HFFc6 (cell line): ENCODE results near the gene ME1. TPM values are rescaled to one million over a fixed set of nuclear protein-coding genes. Genes with fewer than 3 reads are reported as not detected.
"Not testable (repeated sequence)": the region's sequence is repeated elsewhere in the genome, so short reads cannot be mapped to it uniquely, and the experiment has no call there.

Source experiments
- DNase-seq: peaks from one replicate; pipeline ENCODE4 v3.0.0-alpha.2; 2018
- H3K27ac Mint-ChIP-seq: 2 replicates; pipeline ENCODE4 v1.8.0; 2020; ENCODE audit warnings: mild to moderate bottlenecking, mixed read lengths
- H3K27me3 Mint-ChIP-seq: 2 replicates; pipeline ENCODE4 v1.8.0; 2021; ENCODE audit warnings: mild to moderate bottlenecking, moderate library complexity, mixed read lengths; ENCODE audit not compliant: insufficient read depth
- H3K36me3 Mint-ChIP-seq: 2 replicates; pipeline ENCODE4 v1.8.0; 2021; ENCODE audit warnings: low read depth, mixed read lengths
- H3K4me1 Mint-ChIP-seq: 2 replicates; pipeline ENCODE4 v1.8.0; 2020; ENCODE audit warnings: low read depth, mixed read lengths
- H3K4me3 Mint-ChIP-seq: 2 replicates; pipeline ENCODE4 v1.8.0; 2020; ENCODE audit warnings: mild to moderate bottlenecking, moderate library complexity, mixed read lengths
- H3K9me3 Mint-ChIP-seq: 2 replicates; pipeline ENCODE4 v1.8.0; 2020; ENCODE audit warnings: mild to moderate bottlenecking, mixed read lengths
- CTCF ChIP-seq: fragments of 200-600 bp; sonication (generic); IDR thresholded peaks from 2 replicates; pipeline ENCODE4 v1.5.0; 2021; ENCODE audit warnings: antibody characterized with exemption, mild to moderate bottlenecking
- total RNA-seq, 6 experiments: library from RNA; stranded (reverse); fragmentation: NEBNext Ultra II Directional; extraction: Animal tissue kit (Norgen Biotek cat#: 25700); gene quantifications; 2 replicates in 1 of 6; 3 replicates in 5 of 6; pipeline ENCODE4 v1.2.3, GENCODE V29; 2021

The ME1 gene
- total RNA-seq, 6 experiments from 2014 or later: 24.2 to 37.1 (median 32.6) TPM

DNA sequence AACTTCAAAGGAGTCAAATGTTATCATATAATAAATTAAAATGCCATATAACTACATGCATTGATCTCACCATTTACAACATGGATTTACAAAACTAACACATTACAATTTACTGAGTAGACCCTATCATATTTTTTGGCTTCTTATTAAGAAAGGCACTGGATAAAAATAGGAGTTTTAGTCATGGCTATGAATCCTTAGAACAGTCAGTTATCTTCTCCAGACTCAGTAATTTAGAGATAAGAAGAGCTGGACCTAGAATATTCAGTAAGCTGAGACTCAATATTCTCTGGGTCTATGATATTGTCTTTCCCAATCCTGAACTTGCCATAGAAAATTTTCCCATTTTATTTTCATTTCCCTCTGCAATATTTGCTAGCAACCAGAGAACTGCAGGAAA, 62.3 kb downstream of the ME1 start:
- no peak for DNase-seq
- peaks cover 1% of the 10 kb centered on the region; the same call in 1 of the 2 replicates for H3K27me3 Mint-ChIP-seq
- H3K9me3 Mint-ChIP-seq: no peaks in the 10 kb centered on the region
- peaks cover 27% of the 10 kb centered on the region for H3K4me1 Mint-ChIP-seq
- H3K36me3 Mint-ChIP-seq: peaks cover 9% of the 10 kb centered on the region
- TF ChIP-seq CTCF: no peak
- no peak overlapping the region for H3K27ac Mint-ChIP-seq
- H3K4me3 Mint-ChIP-seq: no peak overlapping the region

- peaks cover 18% of the 10 kb centered on the region for H3K36me3 Mint-ChIP-seq
- no peak overlapping the region for H3K27ac Mint-ChIP-seq
- DNase-seq: no peak
- H3K9me3 Mint-ChIP-seq: no peaks in the 10 kb centered on the region
- no peak overlapping the region for H3K4me3 Mint-ChIP-seq
- H3K27me3 Mint-ChIP-seq: peaks cover 1% of the 10 kb centered on the region; the same call in 1 of the 2 replicates
- TF ChIP-seq CTCF: no peak
- peaks cover 26% of the 10 kb centered on the region for H3K4me1 Mint-ChIP-seq
These were observed 63.7 kb downstream of the ME1 start for GRCh38 chr6:83367104-83367503.

GRCh38 chr6:83365931-83366330, 64.9 kb downstream of the ME1 start:
- H3K27ac Mint-ChIP-seq: peak overlapping the region; percentile 1; the same call in 1 of the 2 replicates
- DNase-seq: peak; percentile 40
- H3K4me3 Mint-ChIP-seq: no peak overlapping the region
- H3K36me3 Mint-ChIP-seq: peaks cover 29% of the 10 kb centered on the region
- 0 out of 2 replicates have a peak, but pooled peaks cover 2% of the 10 kb centered on the region for H3K9me3 Mint-ChIP-seq
- peaks cover 1% of the 10 kb centered on the region; the same call in 1 of the 2 replicates for H3K27me3 Mint-ChIP-seq
- TF ChIP-seq CTCF: no peak
- H3K4me1 Mint-ChIP-seq: peaks cover 15% of the 10 kb centered on the region

DNA sequence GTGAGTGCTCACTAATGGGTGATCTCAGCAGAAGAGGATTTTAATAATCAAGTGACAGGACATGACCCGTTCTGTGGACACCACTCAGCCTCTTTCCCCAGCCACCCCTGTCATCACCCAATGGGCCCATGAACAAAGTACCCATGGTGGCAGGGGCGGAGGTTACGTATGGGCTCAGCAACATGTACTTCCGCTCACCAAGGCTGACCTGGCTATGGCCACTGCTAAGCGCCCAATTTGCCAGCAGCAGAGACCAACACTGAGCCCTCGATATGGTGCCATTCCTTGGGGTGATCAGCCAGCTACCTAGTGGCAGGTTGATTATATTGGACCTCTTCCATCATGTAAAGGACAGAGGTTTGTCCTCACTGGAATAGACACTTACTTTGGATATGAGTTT, 68.5 kb downstream of the ME1 start:
- H3K27me3 Mint-ChIP-seq, H3K27ac Mint-ChIP-seq, DNase-seq, H3K4me3 Mint-ChIP-seq: not testable (repeated sequence)
- Mint-ChIP-seq H3K36me3 (peaks cover 49% of the 10 kb centered on the region), H3K9me3 (peaks cover 20% of the 10 kb centered on the region), H3K4me1 (peaks cover 15% of the 10 kb centered on the region)

GRCh38 chr6:83359638-83360037, 71.2 kb downstream of the ME1 start:
- Mint-ChIP-seq H3K27ac (no peak overlapping the region), H3K4me1 (0 out of 2 replicates have a peak, but pooled peaks cover 4% of the 10 kb centered on the region), H3K9me3 (peaks cover 20% of the 10 kb centered on the region), H3K36me3 (peaks cover 49% of the 10 kb centered on the region), H3K27me3 (no peaks in the 10 kb centered on the region; the same call in 1 of the 2 replicates), H3K4me3 (no peak overlapping the region)
- no peak for DNase-seq
- no peak for TF ChIP-seq CTCF

DNA sequence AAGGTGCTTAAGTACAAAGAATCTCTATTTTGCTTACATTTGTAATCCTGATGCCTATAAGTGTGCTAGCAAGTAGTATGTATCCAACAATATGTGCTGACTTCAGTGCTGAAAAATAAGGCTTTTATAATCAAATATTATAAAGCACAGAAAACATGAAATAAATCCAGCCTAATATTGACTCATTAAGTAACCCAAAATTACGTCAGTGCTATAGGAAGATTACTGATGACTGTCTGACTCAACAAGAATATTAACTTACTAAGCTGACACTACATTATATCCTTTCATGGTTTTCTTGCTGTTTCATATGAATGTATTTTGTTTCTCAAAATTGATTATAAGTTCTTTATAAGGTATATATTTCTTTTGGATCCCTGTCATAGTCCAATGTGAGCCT, 76.1 kb downstream of the ME1 start:
- H3K4me1 Mint-ChIP-seq: peaks cover 9% of the 10 kb centered on the region; the same call in 1 of the 2 replicates
- peaks cover 8% of the 10 kb centered on the region for H3K9me3 Mint-ChIP-seq
- H3K4me3 Mint-ChIP-seq: no peak overlapping the region
- peaks cover 8% of the 10 kb centered on the region for H3K36me3 Mint-ChIP-seq
- no peak for DNase-seq
- no peak for TF ChIP-seq CTCF
- no peak overlapping the region for H3K27ac Mint-ChIP-seq
- H3K27me3 Mint-ChIP-seq: no peaks in the 10 kb centered on the region; the same call in none of the 2 replicates
